CD4-positive, alpha-beta T cell (primary cell): ENCODE data around the gene ELAPOR2. TPM values are rescaled to one million over a fixed set of nuclear protein-coding genes. Genes with fewer than 3 reads are reported as not detected.
"Not testable (repeated sequence)": the region's sequence is repeated elsewhere in the genome, so short reads cannot be mapped to it uniquely, and the experiment has no call there.

Experiments
- ATAC-seq: fragments of 200-7000 bp; cut with Tn5 transposase; one replicate; pipeline ENCODE4 v1.10.0; 2022; ENCODE audit warnings: mild to moderate bottlenecking; ENCODE audit not compliant: poor library complexity
- CTCF ChIA-PET: fragments of 350-600 bp; sonication (Branson Sonifier 250); formaldehyde crosslinking; loops from one replicate; lab custom pipeline; 2021; ENCODE audit warnings: antibody characterized with exemption, inconsistent platforms; lab: Charles Lee
- POLR2A ChIA-PET: fragments of 350-600 bp; sonication (Branson Sonifier 250); formaldehyde crosslinking; loops from one replicate; lab custom pipeline; 2021; ENCODE audit warnings: antibody characterized with exemption, inconsistent platforms; lab: Charles Lee
- DNase-seq, 14 experiments: peaks; one replicate each; pipeline ENCODE4 v3.0.0-alpha.2; 2013 to 2020; ENCODE audit warnings: mixed read lengths in 2 of 14
- H3K27ac ChIP-seq, 2 donors: one replicate each; pipeline versions ENCODE4 v1.5.1 to v1.7.0; 2013; ENCODE audit warnings: low read length in 2 of 2, low read depth in 1 of 2, mild to moderate bottlenecking in 1 of 2
- H3K27me3 ChIP-seq, 2 experiments: 1 replicate in 1 of 2; 2 replicates in 1 of 2; pipeline versions ENCODE4 v1.6.1 to v1.7.0; 2013; ENCODE audit warnings: low read length in 2 of 2, control low read depth in 1 of 2, mild to moderate bottlenecking in 1 of 2, moderate library complexity in 1 of 2; ENCODE audit not compliant: insufficient read depth in 2 of 2, control insufficient read depth in 1 of 2
- H3K36me3 ChIP-seq: one replicate; pipeline ENCODE4 v1.6.1; 2013; ENCODE audit warnings: low read length, control low read depth; ENCODE audit not compliant: insufficient read depth
- H3K4me1 ChIP-seq: one replicate; pipeline ENCODE4 v1.6.1; 2013; ENCODE audit warnings: low read length, control low read depth; ENCODE audit not compliant: insufficient read depth
- H3K4me3 ChIP-seq: one replicate; pipeline ENCODE4 v1.5.1; 2013; ENCODE audit warnings: mild to moderate bottlenecking, low read length, moderate library complexity
- H3K9me3 ChIP-seq, 2 experiments: 1 replicate in 1 of 2; 2 replicates in 1 of 2; pipeline versions ENCODE4 v1.6.1 to v1.7.0; 2013; ENCODE audit warnings: low read length in 2 of 2, mild to moderate bottlenecking in 2 of 2, control low read depth in 1 of 2, moderate library complexity in 1 of 2; ENCODE audit not compliant: control insufficient read depth in 1 of 2, insufficient read depth in 1 of 2
- H3K27ac Mint-ChIP-seq: one replicate; pipeline ENCODE4 v1.8.0; 2020; ENCODE audit warnings: mixed read lengths
- H3K27me3 Mint-ChIP-seq: one replicate; pipeline ENCODE4 v1.8.0; 2021; ENCODE audit warnings: mixed read lengths
- H3K36me3 Mint-ChIP-seq: one replicate; pipeline ENCODE4 v1.8.0; 2021; ENCODE audit warnings: low read depth, mixed read lengths
- H3K4me1 Mint-ChIP-seq: one replicate; pipeline ENCODE4 v1.8.0; 2021; ENCODE audit warnings: low read depth, mixed read lengths
- H3K4me3 Mint-ChIP-seq: one replicate; pipeline ENCODE4 v1.8.0; 2020; ENCODE audit warnings: mild to moderate bottlenecking, mixed read lengths
- H3K9me3 Mint-ChIP-seq: one replicate; pipeline ENCODE4 v1.8.0; 2020; ENCODE audit warnings: mixed read lengths
- CTCF ChIP-seq: fragments of 200-600 bp; IDR thresholded peaks from one replicate; pipeline ENCODE4 v1.8.0; 2022; ENCODE audit warnings: antibody characterized with exemption, mild to moderate bottlenecking
- intact Hi-C, 2 experiments: fragments of 100-400 bp; cut with DNase I in 1 of 2; cut with micrococcal nuclease in 1 of 2; formaldehyde crosslinking; loops; one replicate each; pipeline versions ENCODE4 v1.15.1 to v1.9.0; 2023 to 2025; cut with DNase I, micrococcal nuclease
- total RNA-seq, 174 experiments: library from RNA in 2 of 174; stranded (reverse) in 2 of 174; gene quantifications; one replicate each; pipeline ENCODE4 v1.2.3 and lab custom pipeline; 2021 to 2026

The ELAPOR2 gene
- total RNA-seq, 2 experiments from 2014 or later, result 7.2 to 7.7 TPM

DNA sequence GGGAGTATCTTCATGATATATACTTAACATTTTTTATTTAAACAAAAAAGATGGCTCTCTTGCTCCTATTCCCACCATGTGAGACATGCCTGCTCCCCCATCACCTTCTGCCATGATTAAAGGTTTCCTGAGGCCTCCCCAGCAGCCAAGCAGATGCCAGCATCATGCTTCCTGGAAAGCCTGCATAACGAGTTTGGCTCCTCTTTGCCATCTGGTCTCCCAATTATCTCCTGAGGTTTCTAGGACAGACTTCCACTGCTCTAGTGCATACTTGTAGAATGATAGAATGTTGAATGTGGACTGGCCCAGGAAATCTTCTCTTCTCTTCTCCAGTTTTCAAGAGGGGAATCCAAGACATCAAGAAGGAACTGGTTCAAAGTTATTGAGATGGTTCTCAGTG is 45.9 kb upstream of the ELAPOR2 start:
- Histone ChIP-seq H3K36me3 (no peaks in the 10 kb centered on the region), H3K4me3 (no peak overlapping the region), H3K27ac (no peak overlapping the region), H3K27me3 (peaks cover 0 to 15% of the 10 kb centered on the region in 2 experiments), H3K4me1 (no peaks in the 10 kb centered on the region), H3K9me3 (no peaks in the 10 kb centered on the region)
- Mint-ChIP-seq H3K4me1 (no peaks in the 10 kb centered on the region), H3K27me3 (peaks cover 17% of the 10 kb centered on the region), H3K4me3 (no peak overlapping the region), H3K27ac (no peak overlapping the region), H3K9me3 (no peaks in the 10 kb centered on the region), H3K36me3 (no peaks in the 10 kb centered on the region)
- intact Hi-C loops, result no loop called here
- no peak for TF ChIP-seq CTCF
- ChIA-PET POLR2A (no interaction called here), CTCF (interaction anchor here (0.7 kb wide), 1 partner anchor 92 kb away, joined by 3 read pairs; no protein-coding TSS in a partner anchor)
- DNase-seq, result no peak
- no peak for ATAC-seq

DNA sequence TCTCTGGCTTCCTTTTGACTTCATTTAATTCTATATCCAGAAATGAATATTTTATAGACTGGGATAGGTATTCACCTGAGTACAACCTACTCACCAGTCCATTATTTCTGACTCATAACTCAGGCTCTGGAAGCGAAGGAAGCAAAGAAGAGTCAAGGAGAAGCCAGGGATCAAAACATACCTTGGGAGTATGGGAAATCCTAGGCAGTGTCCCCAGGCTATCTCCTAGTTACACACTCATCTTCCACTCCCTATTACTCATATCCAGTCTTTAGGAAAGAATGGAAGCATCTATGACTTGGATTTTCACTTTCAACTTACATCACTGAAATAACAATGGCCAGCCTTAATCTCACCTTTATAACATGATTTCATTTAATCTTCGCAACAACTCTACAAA is 40.9 kb upstream of the ELAPOR2 start:
- CTCF ChIA-PET, result no interaction called here
- H3K27me3 Mint-ChIP-seq, result peaks cover 5% of the 10 kb centered on the region
- ATAC-seq, result no peak

GRCh38 chr7:87097375-87097774 is 37.9 kb upstream of the ELAPOR2 start:
- H3K27me3 Mint-ChIP-seq, result peaks cover 15% of the 10 kb centered on the region
- DNase-seq, H3K36me3 Mint-ChIP-seq, ATAC-seq, H3K9me3 ChIP-seq, H3K27me3 ChIP-seq, H3K27ac Mint-ChIP-seq, H3K9me3 Mint-ChIP-seq, CTCF ChIA-PET, H3K27ac ChIP-seq, H3K4me3 ChIP-seq, H3K4me1 ChIP-seq, intact Hi-C loops, H3K4me1 Mint-ChIP-seq, POLR2A ChIA-PET, H3K4me3 Mint-ChIP-seq, H3K36me3 ChIP-seq: not testable (repeated sequence)

More for the DNA sequence above, 40.9 kb upstream of the ELAPOR2 start:
- H3K36me3 ChIP-seq, result no peaks in the 10 kb centered on the region
- no peaks in the 10 kb centered on the region for H3K4me1 ChIP-seq
- DNase-seq, result no peak
- no peak for TF ChIP-seq CTCF
- H3K4me3 ChIP-seq, result no peak overlapping the region
- Mint-ChIP-seq H3K27ac (no peak overlapping the region), H3K4me1 (no peaks in the 10 kb centered on the region), H3K36me3 (no peaks in the 10 kb centered on the region), H3K4me3 (no peak overlapping the region), H3K9me3 (peaks cover 3% of the 10 kb centered on the region)
- intact Hi-C loops, result no loop called here
- H3K27me3 ChIP-seq, result no peaks in the 10 kb centered on the region
- POLR2A ChIA-PET, result no interaction called here
- H3K27ac ChIP-seq, result no peak overlapping the region
- H3K9me3 ChIP-seq, result no peaks in the 10 kb centered on the region

DNA sequence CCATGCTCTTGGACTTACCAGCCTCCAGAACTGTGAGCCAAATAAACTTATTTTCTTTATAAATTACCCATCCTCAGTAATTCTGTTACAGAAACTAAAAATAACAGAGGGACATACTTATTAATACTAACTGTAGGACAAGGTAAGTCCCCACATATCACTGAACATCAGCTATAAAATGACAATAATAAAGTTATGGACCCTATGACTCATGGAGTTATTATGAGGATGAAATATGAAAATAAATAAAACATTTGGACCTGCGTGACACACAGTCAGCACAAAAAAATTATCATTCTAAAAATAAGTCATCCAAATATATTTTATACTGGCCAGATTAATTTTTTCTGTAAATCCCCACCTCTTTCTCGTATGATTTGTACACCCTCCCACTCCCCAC is 34.9 kb upstream of the ELAPOR2 start:
- ChIA-PET POLR2A (no interaction called here), CTCF (no interaction called here)
- no peaks in the 10 kb centered on the region for H3K36me3 Mint-ChIP-seq
- ATAC-seq, result no peak
- TF ChIP-seq CTCF, result no peak
- no peak for DNase-seq
- Histone ChIP-seq H3K36me3 (no peaks in the 10 kb centered on the region), H3K4me1 (no peaks in the 10 kb centered on the region), H3K27ac (no peak overlapping the region), H3K27me3 (no peaks in the 10 kb centered on the region), H3K4me3 (no peak overlapping the region), H3K9me3 (no peaks in the 10 kb centered on the region)
- H3K4me3 Mint-ChIP-seq, result no peak overlapping the region
- peaks cover 3% of the 10 kb centered on the region for H3K9me3 Mint-ChIP-seq
- H3K27me3 Mint-ChIP-seq, result peaks cover 11% of the 10 kb centered on the region
- no peaks in the 10 kb centered on the region for H3K4me1 Mint-ChIP-seq
- intact Hi-C loops, result no loop called here
- H3K27ac Mint-ChIP-seq, result no peak overlapping the region
